HG03196 (cell line): ENCODE data around the gene PDIK1L.
A peak's percentile ranks its signal among the peaks of the same experiment; 100 is the strongest.

Experiments used
- ATAC-seq: cut with Tn5 transposase; IDR thresholded peaks from one replicate; pipeline ENCODE4 v1.9.1; 2021; ENCODE audit not compliant: unreplicated experiment

PDIK1L gene

GRCh38 chr1:26111530-26112406 lies at the start of gene PDIK1L:
Gene PDIK1L, plus strand, starts transcription at chr1:26111824. Its CDS starts 2,485 bp downstream, at chr1:26114309.
- ATAC-seq: peak; percentile 67

- no peak for ATAC-seq
These were observed 47.1 kb upstream of the PDIK1L start for GRCh38 chr1:26064553-26064952.

GRCh38 chr1:26066160-26066559 lies 45.5 kb upstream of the PDIK1L start:
- no peak for ATAC-seq

- no peak for ATAC-seq
These were observed 44.8 kb upstream of the PDIK1L start for GRCh38 chr1:26066857-26067256.

- ATAC-seq: no peak
These were observed 44.2 kb upstream of the PDIK1L start, which contains the start of gene TRIM63 for GRCh38 chr1:26067432-26067911. Gene TRIM63, minus strand, starts transcription at chr1:26067630. Its CDS starts 136 bp downstream, at chr1:26067494.

- no peak for ATAC-seq
These were observed 41.7 kb upstream of the PDIK1L start for GRCh38 chr1:26069941-26070295.

- no peak for ATAC-seq
These were observed 41.2 kb upstream of the PDIK1L start for GRCh38 chr1:26070296-26070962.

- no peak for ATAC-seq
These were observed 40.7 kb upstream of the PDIK1L start for GRCh38 chr1:26070963-26071342.

GRCh38 chr1:26072305-26072704 lies 39.3 kb upstream of the PDIK1L start:
- ATAC-seq: no peak

- ATAC-seq: no peak
These were observed 36.0 kb upstream of the PDIK1L start for GRCh38 chr1:26075421-26076144.

GRCh38 chr1:26077524-26077923 lies 34.1 kb upstream of the PDIK1L start:
- ATAC-seq: no peak

- ATAC-seq: no peak
These were observed 33.1 kb upstream of the PDIK1L start for GRCh38 chr1:26078286-26079177.

- no peak for ATAC-seq
These were observed 32.5 kb upstream of the PDIK1L start for GRCh38 chr1:26079178-26079563.

GRCh38 chr1:26079960-26080814 lies 31.4 kb upstream of the PDIK1L start:
- ATAC-seq: no peak

- ATAC-seq: no peak
These were observed 30.2 kb upstream of the PDIK1L start for GRCh38 chr1:26081267-26082019.

- ATAC-seq: no peak
These were observed 29.6 kb upstream of the PDIK1L start for GRCh38 chr1:26082020-26082350.

- no peak for ATAC-seq
These were observed 28.4 kb upstream of the PDIK1L start for GRCh38 chr1:26083208-26083607.

- no peak for ATAC-seq
These were observed 27.5 kb upstream of the PDIK1L start for GRCh38 chr1:26084091-26084561.

- no peak for ATAC-seq
These were observed 26.8 kb upstream of the PDIK1L start for GRCh38 chr1:26084844-26085243.
